IMR-90 (cell line): ENCODE results near the gene PILRA.

Experiments used
- CEBPB ChIP-seq: IDR thresholded peaks from 2 replicates; pipeline ENCODE4 v1.6.1; 2012; ENCODE audit warnings: low read depth, low read length, improper control_type of control experiment
- FOS ChIP-seq: fragments of 150-350 bp; IDR thresholded peaks from 2 replicates; pipeline ENCODE4 v1.6.1; 2016; ENCODE audit warnings: low read depth, low read length
- MXI1 ChIP-seq: IDR thresholded peaks from 2 replicates; pipeline ENCODE4 v1.6.1; 2012; ENCODE audit warnings: low read depth, mild to moderate bottlenecking, low read length, moderate library complexity, borderline replicate concordance
- POLR2A ChIP-seq: IDR thresholded peaks from 2 replicates; pipeline ENCODE4 v1.6.1; 2012; ENCODE audit warnings: mild to moderate bottlenecking, low read depth, low read length
- RAD21 ChIP-seq: IDR thresholded peaks from 2 replicates; pipeline ENCODE4 v1.6.1; 2012; ENCODE audit warnings: low read length, improper control_type of control experiment
- SMC3 ChIP-seq: fragments of 150-350 bp; IDR thresholded peaks from 2 replicates; pipeline ENCODE4 v1.6.1; 2016; ENCODE audit warnings: low read depth, mild to moderate bottlenecking, antibody characterized with exemption, low read length, moderate library complexity
- TF ChIP-seq, protein P1 (sequence below): conservative IDR thresholded peaks from 2 replicates; pipeline ENCODE4 v1.5.1; 2012; ENCODE audit warnings: mild to moderate bottlenecking, low read depth, low read length, improper control_type of control experiment

DNA sequence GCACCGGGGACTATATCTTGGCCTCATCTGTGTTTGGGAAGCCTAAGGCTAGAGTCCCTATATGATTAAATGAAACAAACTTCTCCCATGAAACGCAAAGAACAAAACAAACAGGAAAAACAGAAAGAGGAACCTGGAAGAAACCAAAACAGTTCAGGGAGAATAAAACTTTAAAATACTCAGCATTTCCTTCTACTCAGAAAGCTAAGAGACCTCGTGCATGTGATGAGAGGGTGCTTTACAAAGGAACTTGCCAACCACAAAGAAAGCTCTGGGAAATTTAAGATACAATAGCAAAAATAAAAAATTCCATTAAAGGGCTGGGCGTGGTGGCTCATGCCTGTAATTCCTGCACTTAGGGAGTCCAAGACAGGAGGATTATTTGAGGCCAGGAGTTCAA, 6.9 kb downstream of the PILRA start:
- TF ChIP-seq RAD21 (no peak), POLR2A (no peak), MXI1 (no peak), SMC3 (no peak), FOS (no peak), CEBPB (no peak)
- TF ChIP-seq, protein P1, sequence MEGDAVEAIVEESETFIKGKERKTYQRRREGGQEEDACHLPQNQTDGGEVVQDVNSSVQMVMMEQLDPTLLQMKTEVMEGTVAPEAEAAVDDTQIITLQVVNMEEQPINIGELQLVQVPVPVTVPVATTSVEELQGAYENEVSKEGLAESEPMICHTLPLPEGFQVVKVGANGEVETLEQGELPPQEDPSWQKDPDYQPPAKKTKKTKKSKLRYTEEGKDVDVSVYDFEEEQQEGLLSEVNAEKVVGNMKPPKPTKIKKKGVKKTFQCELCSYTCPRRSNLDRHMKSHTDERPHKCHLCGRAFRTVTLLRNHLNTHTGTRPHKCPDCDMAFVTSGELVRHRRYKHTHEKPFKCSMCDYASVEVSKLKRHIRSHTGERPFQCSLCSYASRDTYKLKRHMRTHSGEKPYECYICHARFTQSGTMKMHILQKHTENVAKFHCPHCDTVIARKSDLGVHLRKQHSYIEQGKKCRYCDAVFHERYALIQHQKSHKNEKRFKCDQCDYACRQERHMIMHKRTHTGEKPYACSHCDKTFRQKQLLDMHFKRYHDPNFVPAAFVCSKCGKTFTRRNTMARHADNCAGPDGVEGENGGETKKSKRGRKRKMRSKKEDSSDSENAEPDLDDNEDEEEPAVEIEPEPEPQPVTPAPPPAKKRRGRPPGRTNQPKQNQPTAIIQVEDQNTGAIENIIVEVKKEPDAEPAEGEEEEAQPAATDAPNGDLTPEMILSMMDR: no peak
